Liver (tissue), 3 donors: ENCODE measurements around the gene MCF2L2.

Experiments
- EGR1 ChIP-seq, 2 donors: IDR thresholded peaks; 2 replicates each; pipeline ENCODE4 v1.6.1; 2016 to 2018; ENCODE audit warnings: antibody characterized with exemption in 2 of 2, low read depth in 2 of 2
- HNF4A ChIP-seq, 2 donors: conservative IDR thresholded peaks; 2 replicates each; pipeline ENCODE4 v1.6.1; 2016; ENCODE audit warnings: antibody characterized with exemption in 2 of 2, mild to moderate bottlenecking in 2 of 2
- HNF4G ChIP-seq: IDR thresholded peaks from 2 replicates; pipeline ENCODE4 v1.6.1; 2016; ENCODE audit warnings: antibody characterized with exemption
- JUND ChIP-seq, 2 donors: IDR thresholded peaks; 2 replicates each; pipeline ENCODE4 v1.6.1; 2016; ENCODE audit warnings: antibody characterized with exemption in 2 of 2
- TAF1 ChIP-seq: conservative IDR thresholded peaks from 2 replicates; pipeline ENCODE4 v1.6.1; 2016; ENCODE audit warnings: antibody characterized with exemption, mild to moderate bottlenecking
- TF ChIP-seq, protein P1 (sequence below): fragments of 150-350 bp; IDR thresholded peaks from 2 replicates; pipeline ENCODE4 v1.5.1; 2017; ENCODE audit warnings: improper control_type of control experiment, low read depth, low read length; ENCODE audit not compliant: missing input control
- TF ChIP-seq, protein P2 (sequence below): IDR thresholded peaks from 2 replicates; pipeline ENCODE4 v1.6.1; 2016; ENCODE audit warnings: antibody characterized with exemption, mild to moderate bottlenecking
- donor health status: healthy.
- donor health status: healthy.

DNA sequence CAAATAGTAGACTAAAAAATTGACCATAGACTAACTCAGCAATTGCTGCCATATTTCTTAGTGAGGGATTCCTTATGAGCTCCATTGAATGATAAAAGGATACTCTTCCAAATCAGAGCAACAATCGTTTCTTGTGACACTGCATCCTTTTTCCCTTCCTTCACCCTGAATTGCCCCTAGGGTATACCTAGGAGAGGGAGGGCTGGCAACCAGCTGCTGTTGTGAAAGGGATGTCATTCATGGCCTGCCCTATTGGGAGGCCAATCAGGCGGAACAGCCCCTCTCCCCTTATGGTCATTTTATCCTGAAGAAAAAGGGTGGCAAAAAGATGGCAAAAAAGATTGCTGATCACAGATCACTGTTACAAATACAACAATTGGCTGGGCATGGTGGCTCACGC lies 149.0 kb downstream of the MCF2L2 start:
- TF ChIP-seq HNF4G, result no peak
- TF ChIP-seq, protein P1, sequence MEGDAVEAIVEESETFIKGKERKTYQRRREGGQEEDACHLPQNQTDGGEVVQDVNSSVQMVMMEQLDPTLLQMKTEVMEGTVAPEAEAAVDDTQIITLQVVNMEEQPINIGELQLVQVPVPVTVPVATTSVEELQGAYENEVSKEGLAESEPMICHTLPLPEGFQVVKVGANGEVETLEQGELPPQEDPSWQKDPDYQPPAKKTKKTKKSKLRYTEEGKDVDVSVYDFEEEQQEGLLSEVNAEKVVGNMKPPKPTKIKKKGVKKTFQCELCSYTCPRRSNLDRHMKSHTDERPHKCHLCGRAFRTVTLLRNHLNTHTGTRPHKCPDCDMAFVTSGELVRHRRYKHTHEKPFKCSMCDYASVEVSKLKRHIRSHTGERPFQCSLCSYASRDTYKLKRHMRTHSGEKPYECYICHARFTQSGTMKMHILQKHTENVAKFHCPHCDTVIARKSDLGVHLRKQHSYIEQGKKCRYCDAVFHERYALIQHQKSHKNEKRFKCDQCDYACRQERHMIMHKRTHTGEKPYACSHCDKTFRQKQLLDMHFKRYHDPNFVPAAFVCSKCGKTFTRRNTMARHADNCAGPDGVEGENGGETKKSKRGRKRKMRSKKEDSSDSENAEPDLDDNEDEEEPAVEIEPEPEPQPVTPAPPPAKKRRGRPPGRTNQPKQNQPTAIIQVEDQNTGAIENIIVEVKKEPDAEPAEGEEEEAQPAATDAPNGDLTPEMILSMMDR, result no peak
- no peak for TF ChIP-seq JUND (IDR thresholded peaks at IDR 0.05)
- no peak for TF ChIP-seq HNF4A (conservative IDR thresholded peaks at IDR 0.05)
- no peak for TF ChIP-seq EGR1 (IDR thresholded peaks at IDR 0.05; ENCODE audit: low read depth in 2 of 2)
- TF ChIP-seq, protein P2, sequence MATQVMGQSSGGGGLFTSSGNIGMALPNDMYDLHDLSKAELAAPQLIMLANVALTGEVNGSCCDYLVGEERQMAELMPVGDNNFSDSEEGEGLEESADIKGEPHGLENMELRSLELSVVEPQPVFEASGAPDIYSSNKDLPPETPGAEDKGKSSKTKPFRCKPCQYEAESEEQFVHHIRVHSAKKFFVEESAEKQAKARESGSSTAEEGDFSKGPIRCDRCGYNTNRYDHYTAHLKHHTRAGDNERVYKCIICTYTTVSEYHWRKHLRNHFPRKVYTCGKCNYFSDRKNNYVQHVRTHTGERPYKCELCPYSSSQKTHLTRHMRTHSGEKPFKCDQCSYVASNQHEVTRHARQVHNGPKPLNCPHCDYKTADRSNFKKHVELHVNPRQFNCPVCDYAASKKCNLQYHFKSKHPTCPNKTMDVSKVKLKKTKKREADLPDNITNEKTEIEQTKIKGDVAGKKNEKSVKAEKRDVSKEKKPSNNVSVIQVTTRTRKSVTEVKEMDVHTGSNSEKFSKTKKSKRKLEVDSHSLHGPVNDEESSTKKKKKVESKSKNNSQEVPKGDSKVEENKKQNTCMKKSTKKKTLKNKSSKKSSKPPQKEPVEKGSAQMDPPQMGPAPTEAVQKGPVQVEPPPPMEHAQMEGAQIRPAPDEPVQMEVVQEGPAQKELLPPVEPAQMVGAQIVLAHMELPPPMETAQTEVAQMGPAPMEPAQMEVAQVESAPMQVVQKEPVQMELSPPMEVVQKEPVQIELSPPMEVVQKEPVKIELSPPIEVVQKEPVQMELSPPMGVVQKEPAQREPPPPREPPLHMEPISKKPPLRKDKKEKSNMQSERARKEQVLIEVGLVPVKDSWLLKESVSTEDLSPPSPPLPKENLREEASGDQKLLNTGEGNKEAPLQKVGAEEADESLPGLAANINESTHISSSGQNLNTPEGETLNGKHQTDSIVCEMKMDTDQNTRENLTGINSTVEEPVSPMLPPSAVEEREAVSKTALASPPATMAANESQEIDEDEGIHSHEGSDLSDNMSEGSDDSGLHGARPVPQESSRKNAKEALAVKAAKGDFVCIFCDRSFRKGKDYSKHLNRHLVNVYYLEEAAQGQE, result no peak
- TF ChIP-seq TAF1, result no peak
